ENCODE measurements around the gene C5orf46. TPM values are rescaled to one million over a fixed set of nuclear protein-coding genes. Genes with fewer than 3 reads are reported as not detected.

C5orf46 gene
- total RNA-seq, 1 donor from 2014 or later: 22.6 TPM

DNA sequence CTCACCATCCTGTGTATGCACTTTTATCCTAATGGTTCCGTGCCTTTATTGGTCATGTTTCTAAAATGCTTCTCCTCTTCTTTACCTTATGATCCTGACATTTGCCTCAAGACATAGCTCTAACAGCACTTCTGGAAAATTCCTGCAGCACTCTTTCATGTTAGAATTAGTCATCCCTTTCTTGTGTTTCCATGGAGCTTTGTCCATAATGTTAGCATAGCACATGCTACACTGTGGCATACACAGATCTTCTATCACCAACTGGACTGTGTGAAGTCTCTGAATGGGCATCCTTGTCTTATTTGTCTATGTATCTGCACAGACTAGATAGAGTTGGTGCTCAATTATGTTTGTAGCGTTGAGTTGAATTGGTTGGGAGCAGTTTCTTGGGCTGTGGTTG, 25.9 kb downstream of the C5orf46 start:
- no peak overlapping the region for H3K27ac ChIP-seq (ENCODE audit: low read depth, low read length)
- H3K9me3 Mint-ChIP-seq (ENCODE audit: unreplicated experiment): no peaks in the 10 kb centered on the region
- H3K4me1 Mint-ChIP-seq (ENCODE audit: low read depth, unreplicated experiment): peaks cover 6% of the 10 kb centered on the region
- peaks cover 2% of the 10 kb centered on the region for H3K27me3 Mint-ChIP-seq (ENCODE audit: low read depth, unreplicated experiment)
- H3K79me2 ChIP-seq (ENCODE audit: insufficient read depth, low read length): no peaks in the 10 kb centered on the region
- no peak overlapping the region for H3K27ac Mint-ChIP-seq (ENCODE audit: unreplicated experiment)
- FAIRE-seq: no peak
- no peaks in the 10 kb centered on the region for H3K9me3 ChIP-seq (ENCODE audit: insufficient read depth, low read depth, low read length)
- H3K4me3 Mint-ChIP-seq (ENCODE audit: unreplicated experiment): no peak overlapping the region
- H3K4me3 ChIP-seq (ENCODE audit: insufficient read depth, low read depth, low read length): no peak overlapping the region
- H3K27me3 ChIP-seq (ENCODE audit: insufficient read depth, low read length): no peaks in the 10 kb centered on the region
- DNase-seq (ENCODE audit: low read depth): no peak
- no peak overlapping the region for H3K4me2 ChIP-seq (ENCODE audit: low read length)
- no peaks in the 10 kb centered on the region for H3K36me3 ChIP-seq (ENCODE audit: insufficient read depth, low read length)
- no peak overlapping the region for H3K9ac ChIP-seq (ENCODE audit: low read length)
- H3K4me1 ChIP-seq (ENCODE audit: insufficient read depth, low read length): no peaks in the 10 kb centered on the region
- H4K20me1 ChIP-seq (ENCODE audit: insufficient read depth, low read length): no peaks in the 10 kb centered on the region
- no peak overlapping the region for H2AFZ ChIP-seq (ENCODE audit: low read depth, low read length)
- TF ChIP-seq EZH2 (IDR thresholded peaks at IDR 0.05; ENCODE audit: insufficient read depth, low read length): no peak
- TF ChIP-seq, protein P1, sequence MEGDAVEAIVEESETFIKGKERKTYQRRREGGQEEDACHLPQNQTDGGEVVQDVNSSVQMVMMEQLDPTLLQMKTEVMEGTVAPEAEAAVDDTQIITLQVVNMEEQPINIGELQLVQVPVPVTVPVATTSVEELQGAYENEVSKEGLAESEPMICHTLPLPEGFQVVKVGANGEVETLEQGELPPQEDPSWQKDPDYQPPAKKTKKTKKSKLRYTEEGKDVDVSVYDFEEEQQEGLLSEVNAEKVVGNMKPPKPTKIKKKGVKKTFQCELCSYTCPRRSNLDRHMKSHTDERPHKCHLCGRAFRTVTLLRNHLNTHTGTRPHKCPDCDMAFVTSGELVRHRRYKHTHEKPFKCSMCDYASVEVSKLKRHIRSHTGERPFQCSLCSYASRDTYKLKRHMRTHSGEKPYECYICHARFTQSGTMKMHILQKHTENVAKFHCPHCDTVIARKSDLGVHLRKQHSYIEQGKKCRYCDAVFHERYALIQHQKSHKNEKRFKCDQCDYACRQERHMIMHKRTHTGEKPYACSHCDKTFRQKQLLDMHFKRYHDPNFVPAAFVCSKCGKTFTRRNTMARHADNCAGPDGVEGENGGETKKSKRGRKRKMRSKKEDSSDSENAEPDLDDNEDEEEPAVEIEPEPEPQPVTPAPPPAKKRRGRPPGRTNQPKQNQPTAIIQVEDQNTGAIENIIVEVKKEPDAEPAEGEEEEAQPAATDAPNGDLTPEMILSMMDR (IDR thresholded peaks at IDR 0.05; ENCODE audit: insufficient read depth, low read depth, low read length): no peak
- peaks cover 9% of the 10 kb centered on the region for H3K36me3 Mint-ChIP-seq (ENCODE audit: low read depth, unreplicated experiment)

- H3K27me3 ChIP-seq (ENCODE audit: insufficient read depth, low read length): no peaks in the 10 kb centered on the region
Observed at GRCh38 chr5:147879784-147880183, 26.6 kb downstream of the C5orf46 start.

DNA sequence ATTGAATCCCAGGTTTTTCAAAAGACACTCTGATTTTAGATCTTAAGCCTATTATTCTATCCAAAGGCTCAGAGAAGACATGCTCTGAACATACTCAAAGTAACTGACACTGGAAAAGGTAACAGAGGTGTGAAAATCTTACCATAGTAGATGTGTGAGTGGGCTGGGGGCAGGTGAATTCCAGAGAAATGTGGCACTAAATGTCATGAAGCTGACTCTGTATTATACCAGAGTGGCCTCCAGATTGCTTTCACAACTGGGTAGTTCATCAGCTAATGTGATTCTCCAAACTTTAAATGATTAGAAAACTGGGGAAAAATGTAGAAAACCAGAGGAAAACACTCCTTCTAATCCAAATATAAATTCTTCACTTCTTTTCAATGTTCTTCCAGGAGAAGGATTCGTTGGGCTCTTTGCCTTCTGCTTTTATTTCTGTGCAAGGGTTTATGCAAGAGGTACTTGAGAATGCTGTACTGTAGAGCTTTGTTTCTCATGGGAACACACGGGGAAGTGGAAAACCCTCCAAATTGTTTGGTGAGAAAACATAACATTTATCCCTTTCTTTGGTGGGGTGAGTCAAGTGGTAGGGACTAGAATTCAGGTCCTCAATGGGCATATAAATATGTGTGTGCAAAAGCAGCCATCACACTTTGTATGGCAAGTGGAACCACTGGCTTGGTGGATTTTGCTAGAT, 28.1 kb downstream of the C5orf46 start, which contains the start of gene SCGB3A2:
TSS of gene SCGB3A2 (plus strand) at position 646 of the 694 bp plus-strand sequence. CDS start 93 bp downstream, outside the sequence.
- no peak for TF ChIP-seq EZH2 (IDR thresholded peaks at IDR 0.05; ENCODE audit: insufficient read depth, low read length)
- TF ChIP-seq, protein P1 (IDR thresholded peaks at IDR 0.05; ENCODE audit: insufficient read depth, low read depth, low read length): no peak
- Histone ChIP-seq H2AFZ (ENCODE audit: low read depth, low read length) (no peak within 1 kb of the TSS), H4K20me1 (ENCODE audit: insufficient read depth, low read length) (no peaks in the 10 kb centered on the region), H3K36me3 (ENCODE audit: insufficient read depth, low read length) (no peaks in the 10 kb centered on the region), H3K9me3 (ENCODE audit: insufficient read depth, low read depth, low read length) (no peaks in the 10 kb centered on the region), H3K4me3 (ENCODE audit: insufficient read depth, low read depth, low read length) (no peak within 1 kb of the TSS), H3K27ac (ENCODE audit: low read depth, low read length) (no peak within 1 kb of the TSS), H3K4me2 (ENCODE audit: low read length) (no peak within 1 kb of the TSS), H3K79me2 (ENCODE audit: insufficient read depth, low read length) (no peaks in the 10 kb centered on the region), H3K4me1 (ENCODE audit: insufficient read depth, low read length) (no peaks in the 10 kb centered on the region), H3K9ac (ENCODE audit: low read length) (no peak within 1 kb of the TSS), H3K27me3 (ENCODE audit: insufficient read depth, low read length) (no peaks in the 10 kb centered on the region)
- FAIRE-seq: no peak
- Mint-ChIP-seq H3K4me3 (ENCODE audit: unreplicated experiment) (peak within 1 kb of the TSS; percentile 30), H3K36me3 (ENCODE audit: low read depth, unreplicated experiment) (peaks cover 3% of the 10 kb centered on the region), H3K27me3 (ENCODE audit: low read depth, unreplicated experiment) (peaks cover 13% of the 10 kb centered on the region), H3K4me1 (ENCODE audit: low read depth, unreplicated experiment) (peaks cover 8% of the 10 kb centered on the region), H3K9me3 (ENCODE audit: unreplicated experiment) (peaks cover 2% of the 10 kb centered on the region), H3K27ac (ENCODE audit: unreplicated experiment) (no peak within 1 kb of the TSS)
- DNase-seq (ENCODE audit: low read depth): no peak

More at GRCh38 chr5:147879784-147880183, 26.6 kb downstream of the C5orf46 start:
- Mint-ChIP-seq H3K4me1 (ENCODE audit: low read depth, unreplicated experiment) (peaks cover 6% of the 10 kb centered on the region), H3K36me3 (ENCODE audit: low read depth, unreplicated experiment) (peaks cover 5% of the 10 kb centered on the region), H3K27ac (ENCODE audit: unreplicated experiment) (no peak overlapping the region), H3K4me3 (ENCODE audit: unreplicated experiment) (no peak overlapping the region), H3K27me3 (ENCODE audit: low read depth, unreplicated experiment) (peaks cover 2% of the 10 kb centered on the region), H3K9me3 (ENCODE audit: unreplicated experiment) (no peaks in the 10 kb centered on the region)
- Histone ChIP-seq H3K79me2 (ENCODE audit: insufficient read depth, low read length) (no peaks in the 10 kb centered on the region), H4K20me1 (ENCODE audit: insufficient read depth, low read length) (no peaks in the 10 kb centered on the region), H3K4me1 (ENCODE audit: insufficient read depth, low read length) (no peaks in the 10 kb centered on the region), H3K27ac (ENCODE audit: low read depth, low read length) (no peak overlapping the region), H3K9me3 (ENCODE audit: insufficient read depth, low read depth, low read length) (no peaks in the 10 kb centered on the region), H3K4me2 (ENCODE audit: low read length) (no peak overlapping the region), H3K4me3 (ENCODE audit: insufficient read depth, low read depth, low read length) (no peak overlapping the region), H3K36me3 (ENCODE audit: insufficient read depth, low read length) (no peaks in the 10 kb centered on the region), H3K9ac (ENCODE audit: low read length) (no peak overlapping the region), H2AFZ (ENCODE audit: low read depth, low read length) (no peak overlapping the region)
- DNase-seq (ENCODE audit: low read depth): no peak
- no peak for FAIRE-seq
- no peak for TF ChIP-seq EZH2 (IDR thresholded peaks at IDR 0.05; ENCODE audit: insufficient read depth, low read length)
